PC-9 (cell line): ENCODE data around the gene RYR2. TPM values are rescaled to one million over a fixed set of nuclear protein-coding genes. Genes with fewer than 3 reads are reported as not detected.

Experiments
- BruUV-seq: library from RNA; stranded (reverse); fragments of 400-500 nt; replicated peaks from 2 replicates; lab custom pipeline; 2021; lab: Mats Ljungman, UMichigan
- CTCF ChIA-PET: fragments of 300-600 bp; sonication (Branson Sonifier 250); formaldehyde crosslinking; loops from one replicate; lab custom pipeline; 2022; ENCODE audit warnings: antibody characterized with exemption; lab: Charles Lee
- POLR2A ChIA-PET: fragments of 300-600 bp; sonication (Branson Sonifier 250); formaldehyde crosslinking; loops from one replicate; lab custom pipeline; 2022; ENCODE audit warnings: antibody characterized with exemption; ENCODE audit not compliant: unreplicated experiment; lab: Charles Lee
- DNase-seq, 2 experiments: peaks; one replicate each; pipeline versions ENCODE4 v3.0.0 to v3.0.0-alpha.2; 2015 to 2022; ENCODE audit warnings: mixed read lengths in 1 of 2
- H2AFZ ChIP-seq: fragments of 200-600 bp; sonication (generic); 2 replicates; pipeline ENCODE4 v1.8.1; 2017; ENCODE audit warnings: antibody characterized with exemption
- H3F3A ChIP-seq: fragments of 200-600 bp; sonication (generic); 2 replicates; pipeline ENCODE4 v1.8.1; 2017; ENCODE audit warnings: antibody characterized with exemption, mild to moderate bottlenecking, low read depth; ENCODE audit not compliant: insufficient read depth
- H3K27ac ChIP-seq: fragments of 200-600 bp; sonication (generic); 2 replicates; pipeline ENCODE4 v1.6.1; 2016; ENCODE audit warnings: mixed run types
- H3K27me3 ChIP-seq: fragments of 200-600 bp; sonication (generic); 2 replicates; pipeline ENCODE4 v1.6.1; 2016; ENCODE audit warnings: low read depth, mixed run types; ENCODE audit not compliant: insufficient read depth
- H3K36me3 ChIP-seq: fragments of 200-600 bp; sonication (generic); 2 replicates; pipeline ENCODE4 v1.6.1; 2016; ENCODE audit warnings: low read depth, mixed run types
- H3K4me1 ChIP-seq: fragments of 200-600 bp; sonication (generic); replicated peaks from 2 replicates; pipeline ENCODE4 v1.6.1; 2016; ENCODE audit warnings: mixed run types; ENCODE audit not compliant: insufficient read depth
- H3K4me2 ChIP-seq: fragments of 200-600 bp; sonication (generic); 2 replicates; pipeline ENCODE4 v1.6.1; 2017; ENCODE audit warnings: mixed run types
- H3K4me3 ChIP-seq: fragments of 200-600 bp; sonication (generic); 2 replicates; pipeline ENCODE4 v1.6.1; 2016; ENCODE audit warnings: mixed run types
- H3K79me2 ChIP-seq: fragments of 200-600 bp; sonication (generic); 2 replicates; pipeline ENCODE4 v1.6.1; 2017; ENCODE audit warnings: low read depth, mixed run types
- H3K9me2 ChIP-seq: fragments of 200-600 bp; sonication (generic); 2 replicates; pipeline ENCODE4 v1.8.1; 2017; ENCODE audit warnings: mild to moderate bottlenecking; ENCODE audit not compliant: insufficient read depth
- H3K9me3 ChIP-seq: fragments of 200-600 bp; sonication (generic); 2 replicates; pipeline ENCODE4 v1.8.1; 2016; ENCODE audit warnings: low read depth; ENCODE audit not compliant: insufficient read depth
- H4K20me1 ChIP-seq: fragments of 200-600 bp; sonication (generic); 2 replicates; pipeline ENCODE4 v1.8.1; 2017; ENCODE audit not compliant: insufficient read depth
- CTCF ChIP-seq: fragments of 200-600 bp; sonication (generic); conservative IDR thresholded peaks from 2 replicates; pipeline ENCODE4 v1.6.1; 2017; ENCODE audit warnings: mixed run types, antibody characterized with exemption, mild to moderate bottlenecking, moderate library complexity
- EZH2 ChIP-seq: fragments of 200-600 bp; sonication (generic); IDR thresholded peaks from 2 replicates; pipeline ENCODE4 v1.8.0; 2017; ENCODE audit warnings: antibody characterized with exemption, low read depth
- intact Hi-C: fragments of 100-400 bp; cut with micrococcal nuclease; formaldehyde crosslinking; loops from one replicate; pipeline ENCODE4 v1.10.0; 2022; ENCODE audit not compliant: unreplicated experiment
- total RNA-seq: library from RNA; stranded (reverse); gene quantifications from 2 replicates; pipeline ENCODE4 v1.2.3, GENCODE V29; 2021

Gene RYR2
- total RNA-seq, 1 experiment from 2014 or later = not detected

- Histone ChIP-seq H3K9me2 (no peaks in the 10 kb centered on the region), H3K79me2 (no peaks in the 10 kb centered on the region), H3K9me3 (no peaks in the 10 kb centered on the region), H3K4me1 (no peaks in the 10 kb centered on the region), H3F3A (no peaks in the 10 kb centered on the region), H3K36me3 (no peaks in the 10 kb centered on the region), H3K4me3 (no peak overlapping the region), H3K4me2 (no peak overlapping the region), H3K27me3 (peaks cover 82% of the 10 kb centered on the region), H2AFZ (no peak overlapping the region), H3K27ac (no peak overlapping the region), H4K20me1 (no peaks in the 10 kb centered on the region)
- TF ChIP-seq EZH2 = no peak
- no peak for TF ChIP-seq CTCF
- BruUV-seq = no TSS peak
- ChIA-PET POLR2A (no interaction called here), CTCF (no interaction called here)
- intact Hi-C loops = no loop called here
- no peak for DNase-seq
Measured at GRCh38 chr1:237000191-237000590, 41.8 kb upstream of the RYR2 start.

DNA sequence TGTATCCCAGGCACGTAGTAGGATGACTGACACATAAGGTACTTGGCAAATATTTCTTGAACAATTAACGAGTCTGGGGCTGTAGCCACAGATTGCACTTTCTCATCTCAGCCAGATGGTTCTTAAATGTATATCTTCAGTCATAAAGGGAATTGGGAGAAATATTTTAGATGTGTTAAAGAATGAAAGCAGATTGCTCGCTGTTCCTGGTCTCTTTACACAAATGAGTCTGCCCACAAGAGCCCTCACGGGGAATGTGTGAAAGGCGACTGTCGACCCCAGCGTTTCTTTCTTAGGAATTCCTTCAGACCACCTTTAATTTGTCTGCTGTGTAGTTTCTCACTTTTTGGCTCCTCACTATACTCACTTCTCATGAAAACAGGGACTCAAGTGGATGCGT is 38.5 kb upstream of the RYR2 start:
- intact Hi-C loops = no loop called here
- Histone ChIP-seq H3K27ac (no peak overlapping the region), H3K4me3 (no peak overlapping the region), H2AFZ (no peak overlapping the region), H3K27me3 (peaks cover 88% of the 10 kb centered on the region), H3K79me2 (no peaks in the 10 kb centered on the region), H3K4me2 (no peak overlapping the region), H3K4me1 (no peaks in the 10 kb centered on the region), H3K36me3 (no peaks in the 10 kb centered on the region), H3F3A (no peaks in the 10 kb centered on the region), H3K9me2 (no peaks in the 10 kb centered on the region), H3K9me3 (no peaks in the 10 kb centered on the region), H4K20me1 (no peaks in the 10 kb centered on the region)
- ChIA-PET POLR2A (no interaction called here), CTCF (no interaction called here)
- DNase-seq = no peak
- no peak for TF ChIP-seq CTCF
- no peak for TF ChIP-seq EZH2
- no TSS peak for BruUV-seq

DNA sequence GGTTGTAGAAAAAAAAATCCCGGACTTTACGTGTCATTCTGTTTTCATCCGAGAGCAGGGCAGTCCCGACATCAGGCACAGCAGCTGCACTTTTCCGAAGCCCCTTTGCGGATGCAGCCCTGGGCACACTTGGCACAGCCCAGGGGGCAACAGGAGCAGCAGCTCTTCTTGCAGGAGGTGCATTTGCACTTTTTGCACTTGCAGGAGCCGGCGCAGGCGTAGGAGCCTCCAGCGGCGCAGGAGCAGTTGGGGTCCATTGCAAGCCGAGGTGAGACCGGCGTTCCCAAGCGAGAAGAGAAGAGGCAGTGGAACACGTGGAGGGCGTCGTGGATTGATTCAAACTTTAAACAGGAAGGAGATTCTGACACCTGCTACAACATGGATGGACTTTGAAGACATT is 37.9 kb upstream of the RYR2 start, which contains the start of gene MT1HL1:
Gene MT1HL1, minus strand, starts transcription at position 326 of the 400 bp plus-strand sequence. Its CDS starts 69 bp downstream, at position 257.
- TF ChIP-seq CTCF (no peak), EZH2 (no peak)
- Histone ChIP-seq H3K27ac (no peak within 1 kb of the TSS), H3K27me3 (peaks cover 89% of the 10 kb centered on the region), H3K79me2 (no peaks in the 10 kb centered on the region), H3K4me1 (no peaks in the 10 kb centered on the region), H3F3A (no peaks in the 10 kb centered on the region), H2AFZ (no peak within 1 kb of the TSS), H3K4me2 (no peak within 1 kb of the TSS), H3K9me3 (no peaks in the 10 kb centered on the region), H3K4me3 (no peak within 1 kb of the TSS), H3K9me2 (no peaks in the 10 kb centered on the region), H4K20me1 (no peaks in the 10 kb centered on the region), H3K36me3 (no peaks in the 10 kb centered on the region)
- BruUV-seq = no TSS peak
- no peak for DNase-seq
- intact Hi-C loops = no loop called here
- ChIA-PET POLR2A (no interaction called here), CTCF (no interaction called here)
